Fibroblast of mammary gland (primary cell): ENCODE results near the gene KLHL29.

Experiments
- DNase-seq: peaks from one replicate; pipeline ENCODE4 v3.0.0-alpha.2; 2010; ENCODE audit warnings: low read depth
- H3K4me3 ChIP-seq: 2 replicates; pipeline ENCODE4 v1.5.1; 2011; ENCODE audit warnings: low read depth, mild to moderate bottlenecking, low read length, moderate library complexity; ENCODE audit not compliant: control insufficient read depth
- CTCF ChIP-seq: conservative IDR thresholded peaks from 2 replicates; pipeline ENCODE4 v1.5.1; 2011; ENCODE audit warnings: low read depth, low read length, inconsistent platforms; ENCODE audit not compliant: control insufficient read depth, insufficient read depth

The KLHL29 gene

GRCh38 chr2:23603156-23603555, 218.2 kb downstream of the KLHL29 start:
- no peak for TF ChIP-seq CTCF
- H3K4me3 ChIP-seq = no peak overlapping the region
- no peak for DNase-seq

DNA sequence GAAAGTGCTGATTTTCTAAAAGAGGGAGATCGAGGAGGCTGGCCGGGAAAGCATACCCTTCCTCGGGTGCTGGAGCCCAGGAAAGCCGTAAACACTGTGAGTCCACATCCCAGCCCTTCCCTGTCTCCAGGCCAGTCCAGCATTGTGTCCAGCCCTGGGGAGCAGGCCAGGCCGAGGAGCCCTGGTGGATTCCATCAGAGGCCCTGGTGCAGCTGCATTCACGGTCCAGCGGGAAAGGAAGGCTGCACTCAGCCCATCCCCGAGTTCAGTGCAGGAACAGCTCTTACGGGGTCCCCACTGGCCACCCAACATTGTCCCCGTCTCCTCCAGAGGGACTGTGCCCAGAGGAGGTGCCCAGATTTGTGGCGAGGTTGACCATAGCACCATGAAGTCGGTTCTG, 218.6 kb downstream of the KLHL29 start:
- no peak overlapping the region for H3K4me3 ChIP-seq
- no peak for DNase-seq

GRCh38 chr2:23604731-23605130, 219.8 kb downstream of the KLHL29 start:
- TF ChIP-seq CTCF = no peak
- no peak for DNase-seq

More for the DNA sequence above, 218.6 kb downstream of the KLHL29 start:
- TF ChIP-seq CTCF = no peak

GRCh38 chr2:23605236-23605635, 220.3 kb downstream of the KLHL29 start:
- no peak for TF ChIP-seq CTCF
- no peak for DNase-seq
- no peak overlapping the region for H3K4me3 ChIP-seq

More at GRCh38 chr2:23604731-23605130, 219.8 kb downstream of the KLHL29 start:
- H3K4me3 ChIP-seq = no peak overlapping the region

GRCh38 chr2:23606196-23606595, 221.2 kb downstream of the KLHL29 start:
- TF ChIP-seq CTCF = no peak
- DNase-seq = no peak
- no peak overlapping the region for H3K4me3 ChIP-seq

GRCh38 chr2:23606968-23607367, 222.0 kb downstream of the KLHL29 start:
- H3K4me3 ChIP-seq = no peak overlapping the region
- DNase-seq = peak; percentile 85
- TF ChIP-seq CTCF = no peak

DNA sequence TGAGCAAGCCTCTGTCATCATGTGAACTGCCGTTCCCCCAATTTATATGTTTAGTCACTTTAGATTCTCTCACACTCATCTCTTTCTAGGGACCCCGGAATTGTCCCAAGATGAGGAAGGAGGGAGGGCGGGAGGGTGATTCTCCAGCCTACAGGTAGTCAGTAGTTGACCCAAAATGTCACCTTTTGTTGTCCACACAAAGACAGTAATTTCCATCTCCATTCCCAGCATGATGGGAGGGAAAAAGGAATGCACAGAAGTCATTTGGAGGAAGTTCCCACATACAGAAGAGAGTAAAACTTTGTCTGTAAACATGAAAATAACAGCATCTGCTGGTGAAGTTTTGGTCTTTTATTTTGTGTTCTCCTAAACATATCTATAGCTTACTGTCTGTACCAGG, 222.9 kb downstream of the KLHL29 start:
- H3K4me3 ChIP-seq = no peak overlapping the region
- TF ChIP-seq CTCF = no peak
- no peak for DNase-seq
